ENCODE data around the gene KSR1. TPM values are rescaled to one million over a fixed set of nuclear protein-coding genes. Genes with fewer than 3 reads are reported as not detected.
"Not testable (repeated sequence)": the region's sequence is repeated elsewhere in the genome, so short reads cannot be mapped to it uniquely, and the experiment has no call there.

KSR1 gene
- total RNA-seq, 1 donor from 2014 or later: 12.6 TPM

DNA sequence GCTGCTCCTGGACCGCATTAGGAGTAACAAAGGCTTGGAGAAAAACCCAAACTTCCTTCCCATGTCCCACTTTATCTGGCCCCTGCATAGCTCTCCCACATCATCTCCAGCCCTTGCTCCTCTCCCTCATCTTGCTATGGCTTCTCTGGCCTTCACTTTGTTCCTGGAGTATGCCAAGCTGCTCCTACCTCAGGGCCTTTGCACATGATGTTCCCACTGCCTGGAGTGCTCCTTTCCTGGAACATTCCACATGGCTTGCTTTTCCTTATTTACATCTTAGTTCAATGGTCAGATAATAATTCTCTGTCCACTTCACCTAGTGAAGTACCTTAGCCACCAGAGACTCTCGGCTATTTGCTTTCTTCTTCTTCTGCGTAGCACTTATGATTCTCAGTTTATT is 4.3 kb upstream of the KSR1 start:
- DNase-seq (ENCODE audit: low spot score in 2 of 2) (no peak), FAIRE-seq (no peak)

DNA sequence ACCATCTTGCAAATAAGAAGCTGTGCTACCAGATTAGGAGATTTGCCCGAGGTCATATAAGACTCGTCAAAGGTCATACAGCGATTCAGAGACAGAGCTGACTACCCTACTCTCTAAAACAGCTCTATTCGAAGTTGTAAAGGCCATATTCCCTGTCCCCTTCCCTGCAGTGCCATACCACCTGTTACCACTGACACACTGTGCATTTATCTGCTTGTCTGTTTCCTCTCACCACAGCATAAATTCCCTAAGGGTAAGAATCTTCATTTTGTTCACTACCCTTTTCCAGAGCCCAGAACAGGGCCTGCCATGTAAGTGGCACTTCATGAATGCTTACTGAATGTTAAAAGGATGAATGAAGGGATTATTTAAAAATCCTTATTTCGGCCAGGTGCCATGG is 3.4 kb upstream of the KSR1 start:
- DNase-seq (ENCODE audit: low spot score in 2 of 2): no peak
- no peak for FAIRE-seq

DNA sequence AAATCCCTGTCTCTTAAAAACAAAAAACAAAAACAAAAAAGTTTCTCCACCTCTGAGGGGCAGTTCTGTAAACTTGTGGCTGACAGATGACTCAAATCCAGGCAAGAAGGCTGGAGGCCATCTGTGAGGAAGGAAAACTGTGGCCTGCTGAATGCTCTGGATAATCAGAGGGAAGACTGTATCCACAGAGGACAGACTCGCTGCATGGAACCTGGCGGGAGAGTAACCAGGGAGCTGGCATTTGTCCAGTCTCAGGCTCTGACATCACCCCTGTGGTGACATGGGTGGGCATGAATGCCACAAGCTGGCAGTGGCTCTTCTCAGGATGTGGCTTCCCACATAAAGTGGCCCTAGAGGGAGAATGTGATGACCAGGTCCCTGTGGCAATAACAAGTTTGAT is 2.8 kb upstream of the KSR1 start:
- DNase-seq (ENCODE audit: low spot score in 2 of 2) (no peak), FAIRE-seq (no peak)

DNA sequence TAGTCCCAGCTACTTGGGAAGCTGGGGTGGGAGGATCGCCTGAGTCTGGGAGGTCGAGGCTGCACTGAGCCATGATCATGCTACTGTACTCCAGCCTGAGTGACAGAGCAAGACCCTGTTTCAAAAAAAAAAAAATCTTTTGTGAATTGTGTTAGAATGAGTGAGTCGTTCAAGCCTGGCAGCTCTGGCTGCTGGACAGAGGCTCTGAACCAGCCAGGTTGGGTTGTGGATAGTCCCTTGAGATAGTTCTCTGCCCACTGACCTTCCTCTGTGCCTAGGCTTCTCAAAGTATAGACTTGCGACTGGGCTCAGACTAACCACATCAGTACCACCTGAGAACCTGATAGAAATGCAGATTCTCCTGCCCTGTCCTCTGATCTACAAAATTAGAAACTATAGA is 2.2 kb upstream of the KSR1 start:
- no peak for DNase-seq (ENCODE audit: low spot score in 2 of 2)
- no peak for FAIRE-seq

DNA sequence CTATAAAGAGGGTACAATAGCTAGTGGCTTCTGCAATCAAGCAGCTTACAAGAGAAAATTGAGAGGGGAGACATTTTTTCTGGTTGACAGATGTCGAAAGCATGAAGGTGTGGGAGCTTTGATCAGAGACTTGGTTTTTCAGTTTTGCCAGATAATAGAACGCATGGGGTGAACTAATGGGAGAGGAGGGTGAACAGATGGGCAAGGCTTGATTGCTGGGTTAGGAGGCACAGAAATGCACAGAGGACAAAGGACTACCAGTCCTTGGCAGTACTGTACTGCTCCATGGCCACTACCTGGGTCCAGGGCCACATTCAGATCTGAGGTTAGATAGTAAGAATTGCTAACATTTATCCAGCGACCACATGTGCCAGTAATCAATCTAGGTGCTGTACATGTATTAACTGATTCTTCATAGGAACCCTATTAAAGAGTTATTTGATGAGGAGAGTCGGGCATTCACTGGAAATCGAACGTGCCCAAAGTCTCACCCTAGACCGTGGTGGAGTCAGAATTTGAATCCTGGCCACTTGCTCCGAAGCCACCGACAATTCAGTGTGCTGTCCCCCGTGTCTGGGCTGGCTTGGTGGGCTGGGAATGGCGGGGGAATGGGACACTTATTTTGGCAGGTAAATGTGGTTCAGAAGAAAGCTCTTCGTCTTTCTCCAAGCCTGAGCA is 873 bp upstream of the KSR1 start:
- DNase-seq (ENCODE audit: low spot score in 2 of 2) (no peak), FAIRE-seq (no peak)

DNA sequence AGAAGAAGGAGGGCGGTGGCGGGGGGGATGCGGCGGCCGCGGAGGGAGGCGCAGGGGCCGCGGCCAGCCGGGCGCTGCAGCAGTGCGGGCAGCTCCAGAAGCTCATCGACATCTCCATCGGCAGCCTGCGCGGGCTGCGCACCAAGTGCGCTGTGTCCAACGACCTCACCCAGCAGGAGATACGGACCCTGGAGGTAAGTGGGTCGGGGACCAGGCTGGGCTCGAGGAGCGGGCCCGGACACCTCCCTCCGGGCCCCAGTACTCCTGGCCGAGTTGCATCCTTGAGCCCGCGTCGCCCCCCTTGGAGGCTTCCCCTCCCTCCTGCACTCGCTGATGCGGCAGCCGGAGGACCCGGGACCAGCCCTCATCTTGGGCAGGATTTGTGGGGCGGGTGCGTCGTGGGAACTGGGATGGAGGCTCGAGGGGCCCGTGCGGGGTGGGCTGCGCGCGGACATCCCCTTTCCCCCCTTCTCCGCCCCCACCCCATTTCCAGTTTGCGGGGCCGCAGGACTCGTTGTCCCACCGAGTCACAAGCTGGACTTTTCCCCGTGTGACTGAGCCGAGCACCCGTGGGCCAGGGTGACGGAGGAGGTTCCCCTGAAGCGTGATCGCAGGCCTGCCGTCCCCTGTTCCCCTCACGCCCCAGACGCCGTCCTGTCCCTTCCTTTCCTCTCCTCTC is 572 bp downstream of the KSR1 start:
- peak in 1 of 2 donors; percentile 41 for DNase-seq (ENCODE audit: low spot score in 2 of 2)

DNA sequence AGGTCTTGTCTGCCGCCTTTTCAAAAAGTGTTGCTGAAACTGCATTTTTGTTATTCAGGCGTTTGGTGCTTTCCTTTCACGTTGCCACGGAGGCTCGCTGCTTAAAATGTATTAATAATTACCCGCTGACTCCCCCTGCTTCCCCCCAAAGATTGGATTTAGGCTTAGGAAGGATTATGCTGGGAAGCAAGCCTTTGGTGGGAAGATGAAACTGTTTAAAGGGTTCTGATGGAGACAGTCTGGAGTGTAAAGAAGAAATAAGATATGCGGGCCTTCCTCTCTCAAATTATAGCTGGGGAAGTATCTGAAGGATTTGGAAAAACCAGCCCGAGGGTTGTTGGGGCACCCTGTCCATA is 1.1 kb downstream of the KSR1 start:
- DNase-seq (ENCODE audit: low spot score in 2 of 2) (peak in 1 of 2 donors; percentile 27), FAIRE-seq (no peak)

More for the DNA sequence above, 572 bp downstream of the KSR1 start:
- FAIRE-seq: no peak

DNA sequence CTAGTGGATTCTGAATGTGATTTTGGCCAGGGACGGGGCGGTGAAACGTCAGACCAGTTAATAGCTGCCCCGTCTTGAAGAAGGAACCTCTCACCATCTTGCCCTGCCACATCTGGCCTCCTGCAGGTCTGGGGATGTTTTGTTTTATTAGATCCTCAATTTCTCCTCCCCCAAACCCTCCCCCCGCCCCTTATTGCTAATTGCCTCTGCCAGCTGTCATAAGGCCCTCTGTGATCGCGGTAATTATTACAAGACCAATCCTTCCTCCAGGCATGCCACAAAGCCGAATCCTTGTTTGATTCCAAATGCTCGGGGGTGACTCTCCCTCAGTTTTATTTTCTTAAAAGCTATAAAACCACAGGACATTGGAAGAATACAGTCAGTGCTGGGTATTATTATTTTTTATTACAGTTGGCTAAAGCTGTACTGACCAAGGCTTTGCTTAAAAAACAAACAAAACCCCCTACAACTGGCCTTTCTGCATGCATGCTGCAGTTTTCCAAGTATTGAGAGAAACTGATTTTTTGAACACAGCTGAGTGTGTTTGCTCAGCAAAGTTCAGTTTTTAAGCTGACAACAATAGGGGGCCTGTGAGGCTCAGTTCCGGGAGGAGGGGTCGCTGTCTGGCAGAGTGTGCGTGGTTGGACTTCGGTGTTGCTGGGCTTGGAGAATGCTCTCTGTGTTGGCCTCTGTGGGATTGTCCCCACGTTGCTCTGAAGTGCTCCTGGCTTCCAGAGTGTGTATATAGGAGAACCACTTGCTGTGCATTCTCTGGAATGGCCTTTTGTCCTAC is 1.7 kb downstream of the KSR1 start:
- FAIRE-seq (no peak), DNase-seq (ENCODE audit: low spot score in 2 of 2) (peak in 1 of 2 donors; percentile 43)

DNA sequence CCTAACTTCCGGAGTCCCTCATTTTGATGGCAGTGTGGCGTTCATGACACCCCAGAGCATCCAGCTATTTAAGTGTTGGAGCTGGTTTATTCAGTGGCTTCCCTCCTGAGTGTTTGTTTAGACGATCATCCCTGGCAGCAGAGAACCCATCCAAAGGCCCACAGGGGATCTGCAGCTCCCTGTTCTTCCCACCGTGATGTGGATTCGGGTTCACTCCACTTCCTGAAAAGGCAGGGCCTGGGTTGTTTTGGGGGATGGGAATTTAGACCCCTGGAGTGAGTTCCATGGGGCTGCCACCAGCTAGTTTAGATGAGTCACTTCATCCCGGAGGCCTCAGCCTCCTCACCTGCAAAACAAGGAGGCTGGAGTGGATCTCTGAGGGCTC is 2.3 kb downstream of the KSR1 start:
- FAIRE-seq: no peak
- no peak for DNase-seq (ENCODE audit: low spot score in 2 of 2)

DNA sequence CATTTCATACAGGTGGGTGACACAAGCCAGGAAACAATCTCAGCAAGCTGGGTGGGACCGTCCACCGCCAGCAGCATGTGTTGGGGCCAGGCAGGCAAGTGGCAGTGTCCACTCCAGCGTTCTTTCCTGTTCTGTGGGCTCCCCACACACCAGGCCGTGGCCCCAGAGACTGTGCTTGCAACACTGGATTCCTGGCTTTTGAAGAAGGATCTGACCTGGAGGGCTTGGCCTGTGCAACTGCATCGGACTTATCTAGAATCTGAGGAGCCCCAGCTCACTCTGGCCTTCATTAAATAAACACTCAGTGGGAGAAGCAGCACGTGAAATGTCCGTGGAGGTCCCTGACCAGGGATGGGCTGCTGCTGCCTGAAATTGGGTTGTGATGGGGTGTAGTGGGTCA is 3.2 kb downstream of the KSR1 start:
- no peak for FAIRE-seq
- DNase-seq (ENCODE audit: low spot score in 2 of 2): no peak

DNA sequence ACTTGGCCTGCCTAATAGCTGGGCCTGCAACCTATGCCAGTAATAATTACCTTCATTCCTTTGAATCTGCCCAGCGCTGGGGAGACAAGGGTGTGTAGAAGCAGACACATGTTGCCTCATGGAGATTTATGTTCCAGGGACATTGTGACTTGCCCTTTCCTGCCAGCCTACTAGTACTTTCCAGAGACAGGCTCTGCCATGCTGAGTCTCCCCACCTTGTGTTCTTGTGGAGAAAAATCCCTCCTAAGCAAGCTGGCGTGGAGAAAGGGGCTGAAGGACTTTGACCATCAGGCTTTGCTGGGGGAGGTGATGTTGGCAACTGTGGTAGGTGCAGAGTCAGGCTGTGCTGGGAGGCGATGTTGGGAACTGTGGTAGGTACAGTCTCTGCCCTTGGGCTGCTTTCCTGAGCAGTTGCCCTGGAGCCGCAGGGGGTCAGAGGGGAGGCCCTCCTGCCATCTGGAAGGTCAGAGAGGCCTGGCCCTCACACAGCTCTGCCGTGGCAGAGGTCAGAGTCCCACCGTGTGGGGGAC is 4.0 kb downstream of the KSR1 start:
- FAIRE-seq (no peak), DNase-seq (ENCODE audit: low spot score in 2 of 2) (no peak)

DNA sequence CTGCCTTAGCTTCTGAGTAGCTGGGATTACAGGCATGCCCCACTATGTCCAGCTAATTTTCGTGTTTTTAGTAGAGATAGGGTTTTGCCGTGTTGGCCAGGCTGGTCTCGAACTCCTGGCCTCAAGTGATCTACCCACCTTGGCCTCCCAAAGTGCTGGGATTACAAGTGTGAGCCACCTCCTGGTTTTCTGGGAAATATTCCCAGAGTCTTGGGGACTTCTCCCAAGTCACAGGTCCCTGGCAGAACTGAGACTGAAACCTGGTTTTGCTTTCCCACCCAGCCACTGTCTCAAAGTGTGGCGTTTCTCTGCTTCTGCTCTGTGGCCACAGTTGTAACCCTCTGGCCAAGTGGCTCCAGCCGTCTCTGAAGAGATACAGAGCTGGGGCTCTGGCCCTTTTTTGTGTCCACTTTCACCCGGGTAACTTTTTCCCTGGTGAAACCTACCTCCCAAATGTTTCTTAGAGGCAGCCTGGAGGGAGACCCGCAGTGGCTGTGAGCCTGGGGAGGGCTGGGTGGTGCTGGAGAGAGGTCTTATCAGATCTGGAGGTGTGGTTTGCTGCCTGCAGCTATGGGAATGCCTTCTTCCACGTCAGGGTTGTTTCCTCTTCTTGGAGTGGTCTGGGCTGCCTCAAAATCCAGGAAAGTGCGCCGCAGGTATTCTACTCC is 5.1 kb downstream of the KSR1 start:
- DNase-seq (ENCODE audit: low spot score in 2 of 2) (no peak), FAIRE-seq (no peak)

DNA sequence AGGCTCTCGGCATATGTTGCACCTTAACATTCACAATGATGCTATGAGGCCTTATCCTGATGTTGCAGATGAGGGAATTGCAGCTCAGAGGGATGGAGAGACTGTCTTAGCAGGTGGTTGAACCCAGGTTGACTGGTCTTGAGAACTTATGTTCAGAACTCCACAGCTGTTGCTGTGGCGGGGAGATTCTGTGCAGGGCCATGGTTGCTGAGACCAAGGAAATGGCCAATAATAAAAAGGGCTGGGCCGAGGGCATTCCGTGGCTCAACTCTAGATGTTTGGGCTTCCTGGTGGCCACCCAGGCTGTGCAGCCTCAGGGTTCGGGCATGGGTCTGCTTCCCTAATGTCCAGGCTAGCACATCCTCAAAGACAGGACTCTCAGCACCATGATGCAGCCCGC is 5.9 kb downstream of the KSR1 start:
- DNase-seq (ENCODE audit: low spot score in 2 of 2) (no peak), FAIRE-seq (no peak)

DNA sequence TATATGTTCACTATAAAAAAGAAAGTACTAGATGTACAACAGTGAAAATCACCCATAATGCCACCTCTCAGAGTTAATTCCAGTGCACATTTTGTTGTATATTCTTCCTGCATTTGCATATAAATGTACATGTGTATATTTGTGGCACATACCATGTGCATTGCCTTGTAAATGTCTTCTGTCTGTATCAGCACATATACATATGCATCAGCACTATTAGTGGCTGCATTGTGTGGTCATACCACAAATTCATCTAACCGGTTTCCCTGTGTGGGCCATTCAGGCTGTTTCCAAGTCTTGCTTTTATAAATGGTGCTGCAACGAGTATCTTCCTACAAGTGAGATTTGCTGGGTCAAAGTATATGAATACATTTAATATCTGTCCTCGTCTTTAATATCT is 6.5 kb downstream of the KSR1 start:
- DNase-seq (ENCODE audit: low spot score in 2 of 2) (no peak), FAIRE-seq (no peak)

DNA sequence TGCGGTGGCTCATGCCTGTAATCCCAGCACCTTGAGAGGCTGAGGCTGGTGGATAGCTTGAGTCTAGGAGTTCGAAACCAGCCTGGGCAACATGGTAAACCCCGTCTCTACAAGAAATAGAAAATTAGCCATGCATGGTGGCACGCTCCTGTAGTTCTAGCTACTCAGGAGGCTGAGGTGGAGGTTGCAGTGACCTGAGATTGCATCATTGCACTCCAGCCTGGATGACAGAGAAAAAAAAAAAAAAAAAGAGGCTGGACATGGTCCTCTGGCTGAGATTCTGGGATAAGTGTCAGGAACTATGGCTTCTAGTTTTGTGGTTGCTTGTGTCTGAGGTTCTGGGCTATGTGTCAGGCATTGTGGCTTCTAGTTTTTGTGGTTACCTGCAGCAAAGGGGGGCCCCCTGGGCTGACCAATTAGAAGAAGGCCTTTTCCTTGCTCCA is 7.0 kb downstream of the KSR1 start:
- FAIRE-seq: no peak

DNA sequence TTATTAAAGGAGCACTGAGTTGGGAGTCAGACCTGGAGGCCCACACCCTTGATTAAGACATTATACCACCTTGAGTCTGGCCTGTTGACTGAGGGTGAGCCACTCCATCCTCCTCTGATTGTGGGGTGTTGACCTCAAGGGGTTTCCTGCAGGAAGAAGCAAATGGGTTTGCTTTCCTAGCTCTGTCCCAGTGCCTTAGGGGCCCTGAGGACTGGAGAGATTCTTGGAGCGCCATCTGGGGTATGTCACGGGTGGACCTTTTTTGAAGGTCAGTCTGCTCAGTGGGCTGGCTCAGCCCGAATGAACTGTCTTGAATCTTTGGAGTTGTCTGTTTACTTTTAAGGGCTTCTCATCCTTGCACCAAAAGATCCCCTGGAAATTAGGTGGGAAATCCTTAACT is 7.8 kb downstream of the KSR1 start:
- not testable (repeated sequence) for FAIRE-seq; DNase-seq (ENCODE audit: low spot score in 2 of 2)

More for the DNA sequence above, 7.0 kb downstream of the KSR1 start:
- no peak for DNase-seq (ENCODE audit: low spot score in 2 of 2)

DNA sequence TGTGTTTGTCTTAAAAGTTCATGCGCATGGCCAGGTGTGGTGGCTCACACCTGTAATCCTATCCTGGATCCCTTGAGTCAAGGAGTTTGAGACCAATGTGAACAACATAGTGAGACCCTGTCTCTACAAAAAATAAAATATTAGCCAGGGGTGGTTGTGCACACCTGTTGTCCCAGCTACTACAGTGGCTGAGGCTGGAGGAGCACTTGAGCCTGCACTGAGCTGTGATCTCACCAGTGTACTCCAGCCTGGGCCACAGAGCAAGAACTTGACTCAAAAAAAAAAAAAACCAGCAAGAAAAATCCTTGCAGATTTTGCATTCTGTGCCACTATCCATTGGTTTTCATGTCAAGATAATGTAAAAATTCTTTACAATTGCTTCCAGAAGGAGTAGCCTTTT is 8.2 kb downstream of the KSR1 start:
- FAIRE-seq (no peak), DNase-seq (ENCODE audit: low spot score in 2 of 2) (no peak)

DNA sequence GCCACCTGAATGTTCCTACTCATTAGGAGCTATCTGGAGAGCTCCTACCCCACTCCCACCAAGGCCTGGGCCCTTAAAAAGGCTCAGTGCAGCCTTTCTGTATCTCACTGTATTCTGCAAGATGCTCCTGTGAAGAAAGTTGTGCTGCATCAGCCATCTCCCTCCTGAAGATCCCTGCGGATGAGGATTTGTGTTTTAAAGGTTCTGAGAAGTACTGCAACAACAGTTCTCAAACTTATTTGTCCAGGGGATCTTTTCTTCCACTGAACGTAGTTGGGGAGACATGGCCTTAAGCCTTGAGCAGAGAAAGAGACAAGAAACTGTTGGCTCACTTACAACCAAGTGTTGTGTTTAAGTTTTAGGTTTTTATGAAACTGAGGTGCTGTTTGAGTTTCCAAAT is 9.6 kb downstream of the KSR1 start:
- not testable (repeated sequence) for DNase-seq (ENCODE audit: low spot score in 2 of 2); FAIRE-seq

DNA sequence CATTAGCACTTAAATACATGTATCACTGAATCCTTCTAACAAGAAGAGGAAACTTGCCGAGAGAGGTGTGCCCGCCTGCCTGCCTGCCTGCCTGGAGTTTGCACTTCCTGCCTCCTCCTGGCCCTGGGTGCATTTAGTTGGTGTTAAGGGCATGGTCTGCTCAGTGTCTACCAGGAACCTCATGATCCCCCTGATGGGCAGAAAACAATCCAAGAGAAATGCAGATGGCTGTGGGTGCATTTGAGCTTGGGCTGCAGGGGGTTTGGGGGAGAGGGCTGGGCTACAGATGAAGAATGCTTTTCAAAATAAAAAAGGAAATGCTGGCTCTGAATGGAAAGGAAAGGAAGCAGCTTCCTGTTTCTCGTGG is 10.1 kb downstream of the KSR1 start:
- DNase-seq (ENCODE audit: low spot score in 2 of 2): no peak
- FAIRE-seq: no peak

DNA sequence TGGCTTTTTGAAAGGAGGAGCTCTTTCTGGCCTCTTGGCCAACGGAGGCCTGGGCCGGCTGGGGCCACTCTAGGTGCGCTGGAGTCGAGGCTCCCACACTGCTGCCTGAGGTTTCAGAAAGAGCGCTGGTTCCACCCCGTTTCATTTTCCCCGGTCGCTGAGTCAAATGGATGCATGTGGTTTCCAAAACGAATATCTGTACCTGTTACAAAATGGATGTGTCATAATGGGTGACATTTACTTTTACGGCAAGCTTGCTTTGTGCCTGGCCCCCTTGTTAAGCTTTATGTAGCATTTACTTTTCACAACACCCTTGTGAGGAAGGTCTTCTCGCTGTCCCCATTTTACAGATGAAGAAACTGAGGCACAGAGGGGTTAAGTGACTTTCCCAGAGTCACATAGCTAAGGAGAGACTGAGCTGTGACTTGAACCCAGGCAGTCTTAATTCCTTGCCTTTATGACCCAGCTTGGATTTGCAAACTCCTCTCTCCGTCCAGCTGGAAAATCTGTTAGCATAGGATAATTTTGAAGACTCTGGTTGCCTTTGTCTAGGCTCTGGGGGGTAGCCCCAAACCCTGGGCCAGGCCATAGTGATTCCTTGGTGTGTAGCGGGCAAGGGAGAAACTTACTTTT is 10.6 kb downstream of the KSR1 start:
- DNase-seq (ENCODE audit: low spot score in 2 of 2) (no peak), FAIRE-seq (no peak)

All from frontal cortex (tissue), 4 donors.